GM19395 (cell line): ENCODE measurements around the gene MAPK12.

ENCODE experiments used
- ATAC-seq: cut with Tn5 transposase; IDR thresholded peaks from one replicate; pipeline ENCODE4 v1.9.1; 2021; ENCODE audit warnings: mild to moderate bottlenecking, moderate library complexity; ENCODE audit not compliant: unreplicated experiment

Gene MAPK12

DNA sequence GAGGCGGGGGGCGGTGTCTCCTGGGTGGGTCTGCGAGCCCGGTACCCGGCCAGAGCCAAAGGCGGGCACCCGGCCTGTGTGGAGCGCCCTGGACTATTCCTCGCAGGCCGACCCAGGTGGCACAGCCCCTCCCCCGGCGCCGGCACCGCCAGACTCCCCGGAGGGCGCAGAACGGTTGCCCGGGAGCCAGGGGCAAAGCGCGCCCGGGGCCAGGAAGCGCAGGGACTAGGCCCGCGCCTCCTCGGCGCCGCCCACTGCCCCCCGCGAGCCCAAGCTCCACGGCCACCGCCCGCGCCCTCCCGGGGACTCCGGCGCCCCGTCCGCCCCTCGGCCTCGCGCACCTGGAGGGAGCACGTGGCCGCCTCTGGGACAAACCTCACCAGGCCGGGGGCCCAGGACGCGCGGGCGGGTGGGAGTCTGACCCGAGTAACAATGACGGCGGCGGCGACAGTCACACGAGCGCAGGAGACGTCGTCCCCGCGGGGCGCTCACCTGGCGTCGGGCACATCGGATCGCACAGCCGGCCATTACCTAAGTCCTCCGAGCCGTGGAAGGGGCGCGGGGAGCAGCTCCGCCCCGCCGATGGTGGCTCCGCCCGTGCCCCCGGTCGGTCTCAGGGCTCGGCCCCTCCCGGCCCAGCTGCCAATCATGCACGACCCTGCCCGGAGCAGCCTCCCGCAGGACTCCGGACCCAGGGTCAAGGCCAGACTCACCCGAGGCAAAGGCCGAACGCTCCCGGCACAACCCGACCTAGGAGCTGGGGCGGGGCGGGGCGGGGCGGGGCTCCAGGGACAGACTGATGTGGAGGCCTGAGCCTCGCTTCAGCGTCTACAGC is 38.5 kb upstream of the MAPK12 start:
- no peak for ATAC-seq

DNA sequence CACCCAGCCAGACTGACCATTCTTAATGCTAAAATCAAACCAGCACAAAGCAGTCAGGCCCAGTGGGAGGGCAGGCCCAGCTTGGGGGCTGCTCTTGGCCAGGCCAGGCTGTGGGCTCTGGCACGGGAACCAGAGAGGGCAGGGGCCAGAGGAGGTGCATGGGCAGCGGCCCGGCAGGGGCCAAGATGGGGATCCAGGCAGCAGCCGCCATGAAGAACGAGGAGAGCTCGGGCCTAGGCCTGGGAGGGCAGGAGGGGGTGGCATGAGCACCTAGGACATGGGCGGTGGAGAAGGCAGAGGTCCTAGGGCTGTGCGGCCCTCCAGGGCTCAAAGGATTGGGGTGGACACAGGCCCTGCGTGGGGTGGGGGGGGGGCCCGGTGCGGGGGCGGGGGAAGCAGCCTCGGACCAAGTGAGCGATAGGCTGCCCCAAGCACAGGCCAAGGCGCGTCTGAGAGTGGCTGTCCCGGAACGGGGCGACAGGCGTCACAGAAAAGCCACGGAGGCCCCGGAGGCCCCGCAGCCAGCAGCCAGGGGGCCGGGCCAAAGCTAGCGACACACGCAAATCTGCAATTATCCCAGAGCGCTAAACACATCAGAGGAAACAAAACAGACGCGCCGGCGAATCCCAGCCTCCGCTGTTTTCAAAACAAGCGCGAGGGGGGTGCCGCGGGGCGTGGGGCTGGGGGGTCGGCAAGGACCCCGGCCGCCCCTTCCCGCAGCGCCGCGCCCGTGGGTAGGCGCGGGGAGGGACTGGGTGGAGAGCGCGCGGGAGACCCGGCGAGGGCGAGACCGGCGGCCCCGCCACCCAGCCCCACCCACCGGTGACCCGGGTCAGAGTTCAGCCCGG is 37.7 kb upstream of the MAPK12 start:
- ATAC-seq: no peak

DNA sequence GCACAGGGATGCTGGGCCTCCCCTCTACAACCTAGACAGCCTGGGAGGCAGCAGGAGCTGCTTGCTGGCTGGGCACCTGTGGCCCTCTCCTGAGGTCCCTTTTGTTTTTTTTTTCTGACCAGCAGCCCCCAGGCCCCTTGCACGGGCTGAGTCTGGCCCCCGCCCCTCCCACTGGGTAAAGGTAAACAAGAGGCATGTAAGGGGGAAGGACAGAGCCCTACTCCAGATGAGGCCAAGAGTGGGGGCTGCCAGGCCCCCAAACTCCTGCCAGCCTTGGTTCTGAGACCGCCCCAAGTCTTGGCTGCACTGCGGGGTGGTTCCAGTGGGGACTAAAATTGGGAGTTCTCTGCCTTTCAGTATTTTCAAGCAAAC is 36.8 kb upstream of the MAPK12 start:
- no peak for ATAC-seq

GRCh38 chr22:50297510-50298265 is 36.2 kb upstream of the MAPK12 start:
- ATAC-seq: no peak

DNA sequence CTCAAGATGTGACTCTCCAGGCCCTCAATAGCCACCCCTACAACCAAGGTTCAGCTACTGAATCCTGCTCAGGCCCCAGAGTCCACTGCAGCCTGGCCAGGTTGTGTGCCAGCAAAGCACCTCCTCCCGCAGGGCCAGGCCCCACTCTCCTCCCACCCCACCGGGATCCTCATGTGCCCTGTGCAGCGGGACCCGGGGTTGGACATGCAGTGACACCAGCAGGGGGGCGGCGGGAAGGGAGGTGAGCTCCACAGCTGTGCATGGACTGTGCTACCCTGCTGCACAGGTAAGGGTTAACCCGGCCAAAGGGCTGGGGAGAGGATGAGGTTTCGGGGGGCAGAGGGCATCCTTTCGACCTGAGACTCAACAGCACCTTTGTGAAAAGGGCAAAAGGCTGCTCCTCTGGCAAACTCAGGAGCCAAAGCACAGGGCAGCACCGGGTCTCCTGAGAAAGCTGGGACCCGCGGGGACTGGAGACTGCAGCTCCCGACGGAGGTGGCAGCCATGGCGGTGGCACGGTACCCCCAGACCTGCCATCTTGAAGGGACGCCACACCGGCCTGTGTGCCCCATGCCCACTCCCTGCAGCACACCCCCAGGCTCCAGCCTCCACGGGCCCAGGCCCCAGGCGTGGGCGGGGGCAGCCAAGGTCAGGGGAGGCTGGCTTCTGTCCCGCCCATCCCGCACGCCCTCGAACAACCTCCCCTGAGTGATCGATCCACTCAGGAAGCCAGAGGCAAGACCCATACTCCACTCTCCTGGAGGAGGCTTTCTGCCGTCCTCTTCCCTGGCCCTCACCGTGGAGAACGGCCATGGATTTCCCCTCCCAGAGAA is 35.4 kb upstream of the MAPK12 start:
- ATAC-seq: no peak

DNA sequence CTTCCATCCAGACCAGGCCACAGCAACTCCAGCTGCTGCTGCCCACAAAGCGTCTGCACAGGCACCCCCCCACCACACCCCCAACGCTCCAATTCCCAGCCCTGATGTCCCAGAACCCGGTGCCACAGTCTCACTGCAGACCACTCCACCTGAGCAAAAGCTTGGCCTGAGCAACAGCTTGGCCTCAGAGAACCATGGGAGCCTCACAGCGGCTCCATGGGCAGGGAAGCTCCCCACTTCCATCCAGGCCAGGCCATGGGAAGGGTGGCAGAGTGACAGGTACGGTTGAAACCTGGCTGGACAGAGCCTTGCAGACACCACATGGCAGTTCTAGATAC is 32.8 kb upstream of the MAPK12 start:
- ATAC-seq: no peak

DNA sequence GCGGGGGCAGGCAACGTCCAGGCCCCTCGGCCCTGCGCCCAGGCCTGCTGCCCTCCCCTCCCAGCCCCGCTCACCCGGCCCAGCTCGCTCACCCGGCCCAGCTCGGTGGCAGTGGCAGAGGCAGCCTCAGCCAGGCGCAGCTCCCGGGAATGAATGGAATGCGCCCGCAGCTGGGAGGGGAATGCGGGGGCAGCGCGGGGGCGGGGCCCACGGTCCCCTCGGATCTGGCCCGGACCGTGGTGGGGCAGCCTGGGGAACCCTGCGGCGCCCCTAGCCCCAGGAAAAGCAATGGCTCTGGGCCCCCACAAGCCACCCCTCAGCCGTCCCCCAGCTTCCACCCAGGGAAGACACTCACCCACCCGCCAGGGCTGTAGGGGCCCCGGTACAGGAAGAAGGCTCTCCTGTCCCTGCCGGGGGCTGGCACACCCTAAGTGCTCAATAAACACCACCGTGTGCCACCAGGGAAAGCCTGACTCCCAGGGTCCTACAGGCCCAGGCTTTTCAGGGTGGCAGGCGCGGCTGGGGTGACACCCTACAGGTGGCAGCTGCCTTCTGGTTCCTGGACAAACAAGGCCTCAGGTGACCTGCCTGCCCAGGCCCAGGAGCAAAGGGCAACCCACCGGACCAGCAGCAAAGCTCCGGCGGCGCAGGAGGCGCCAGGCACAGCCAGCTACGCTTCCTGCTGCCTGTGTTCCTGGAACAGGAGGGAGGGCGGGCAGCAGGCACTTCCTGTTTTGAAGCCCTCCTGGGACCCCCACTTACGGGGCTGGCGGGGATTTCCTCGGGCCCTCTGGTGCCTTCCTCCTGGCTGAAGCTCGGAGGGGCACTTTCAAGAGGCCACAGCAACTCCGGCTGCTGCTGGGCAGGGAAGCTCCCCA is 32.2 kb upstream of the MAPK12 start:
- no peak for ATAC-seq

DNA sequence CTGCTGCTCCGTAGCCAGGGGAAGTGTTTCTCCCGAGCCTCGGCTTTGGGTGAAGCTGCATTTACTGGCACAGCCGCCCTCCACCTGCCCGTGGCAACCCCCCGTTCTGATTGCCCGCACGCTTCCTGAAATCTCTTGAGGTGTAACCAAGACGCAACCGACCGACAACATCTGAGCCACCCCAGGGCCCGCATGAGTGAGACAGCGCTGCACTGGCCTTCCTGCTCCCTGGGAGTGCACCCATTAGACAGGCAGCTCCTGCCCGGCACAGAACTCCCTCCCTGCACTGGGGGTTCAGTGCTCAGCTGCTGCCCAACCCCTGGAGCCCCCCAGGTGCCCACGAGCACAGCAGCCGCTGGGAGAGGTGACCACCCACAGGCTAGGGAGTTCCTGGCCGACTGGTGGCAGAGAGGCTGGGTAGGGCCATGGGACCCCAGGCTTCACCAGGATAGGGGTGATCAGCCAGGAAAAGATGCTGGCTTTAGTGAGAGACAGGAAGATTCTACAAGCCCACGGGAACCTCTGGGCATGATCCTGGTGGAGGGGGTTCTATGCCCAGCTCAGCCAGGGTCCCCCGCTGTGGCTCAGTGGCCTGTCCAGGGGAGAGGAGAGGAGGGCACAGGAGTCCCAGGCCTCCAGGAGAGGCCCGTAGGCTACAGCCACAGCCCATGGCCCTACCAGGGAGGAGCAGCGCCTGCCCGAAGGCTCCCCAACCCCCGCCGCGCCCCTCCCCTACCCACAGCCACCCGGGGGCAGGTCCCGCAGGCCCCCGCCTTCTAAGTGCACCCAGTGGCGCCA is 31.4 kb upstream of the MAPK12 start:
- no peak for ATAC-seq

DNA sequence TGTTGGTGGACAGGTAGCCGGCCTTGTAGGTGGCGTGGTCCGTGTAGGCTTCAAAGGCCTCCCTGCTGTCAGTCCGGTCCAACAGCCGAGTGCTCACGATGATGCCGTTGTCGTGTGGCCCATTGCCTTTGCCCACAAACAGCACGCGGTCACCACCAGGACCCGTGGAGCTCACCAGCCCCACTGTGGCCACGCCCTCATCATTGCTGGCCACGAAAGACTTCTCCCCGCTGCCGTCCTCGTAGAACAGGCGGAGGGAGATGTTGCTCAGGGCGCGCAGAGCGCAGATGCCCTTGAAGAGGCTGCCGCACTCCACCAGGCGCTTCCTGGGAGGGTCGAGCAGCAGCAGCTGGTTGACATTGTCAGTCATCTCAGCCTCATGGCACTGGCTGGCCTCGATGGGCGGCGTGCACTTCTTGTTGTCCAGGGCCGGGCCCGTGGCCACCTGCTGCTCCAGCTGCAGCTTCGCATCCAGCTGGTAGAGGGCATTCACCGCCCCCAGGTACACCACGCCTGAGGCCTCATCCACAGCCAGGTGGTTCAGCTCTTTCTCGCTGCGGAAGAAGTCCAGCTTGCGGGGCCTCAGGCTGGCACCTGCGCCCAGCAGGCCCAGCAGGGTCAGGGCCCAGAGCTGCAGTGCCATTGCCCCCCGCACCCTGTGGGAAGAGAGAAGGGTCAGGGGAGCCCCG is 28.6 kb upstream of the MAPK12 start:
- ATAC-seq: no peak

GRCh38 chr22:50289151-50289941 is 27.9 kb upstream of the MAPK12 start:
- no peak for ATAC-seq

DNA sequence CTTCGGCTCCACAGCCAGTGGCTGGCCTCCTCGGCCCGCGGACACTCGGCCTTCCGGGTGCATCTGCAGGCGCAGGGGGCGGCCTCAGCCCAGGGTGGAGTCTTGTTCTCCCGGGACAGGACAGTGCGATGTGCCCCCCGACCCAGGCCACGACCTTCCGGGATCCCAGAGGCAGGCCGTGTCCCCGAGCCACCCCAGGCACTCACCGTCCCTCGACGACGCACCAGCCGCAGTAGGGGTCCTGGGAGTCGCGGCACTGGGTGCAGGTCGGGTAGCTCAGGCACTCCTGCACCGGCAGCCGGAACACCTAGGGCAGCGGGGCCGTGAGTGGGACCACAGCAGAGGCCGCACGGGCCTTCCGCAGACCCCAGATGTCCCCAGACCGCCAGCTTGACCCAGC is 26.2 kb upstream of the MAPK12 start:
- ATAC-seq: no peak

DNA sequence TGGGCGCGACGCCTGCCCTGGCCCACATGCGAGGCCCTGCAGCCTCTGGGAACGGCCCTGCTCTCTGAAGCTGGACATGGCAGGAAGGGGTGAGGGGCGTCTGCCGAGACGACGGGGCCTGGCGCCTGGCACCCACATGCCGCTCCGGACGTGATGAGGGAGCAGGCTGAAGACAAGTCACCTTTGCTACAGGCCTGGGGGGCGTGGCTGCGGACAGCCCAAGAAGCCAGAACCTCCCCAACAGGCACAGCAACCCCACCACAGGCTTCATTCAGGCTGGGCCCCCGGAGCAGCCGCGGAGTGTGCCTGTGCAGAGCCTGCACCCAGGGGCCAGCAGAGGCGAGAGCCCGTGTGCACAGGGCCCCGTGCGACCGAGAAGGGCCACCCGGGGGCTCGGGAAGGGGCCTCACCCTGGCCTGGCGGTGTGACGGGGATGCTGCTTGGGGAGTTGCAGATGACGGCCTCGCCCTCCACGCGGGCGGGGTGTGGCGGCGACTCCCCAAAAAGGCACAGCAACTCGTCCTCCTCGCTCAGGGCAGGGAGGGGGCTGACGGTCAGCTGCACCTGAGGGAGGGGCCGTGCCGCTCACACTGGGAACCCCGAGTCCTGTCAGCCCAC is 25.3 kb upstream of the MAPK12 start:
- no peak for ATAC-seq

- ATAC-seq: no peak
Measured at GRCh38 chr22:50286275-50286674, 24.8 kb upstream of the MAPK12 start.

GRCh38 chr22:50285568-50286229 is 24.2 kb upstream of the MAPK12 start:
- ATAC-seq: no peak

GRCh38 chr22:50284479-50284878 is 23.0 kb upstream of the MAPK12 start:
- no peak for ATAC-seq

- no peak for ATAC-seq
Measured at GRCh38 chr22:50283821-50284220, 22.3 kb upstream of the MAPK12 start.
